ENCODE measurements around the gene GAP43. TPM values are rescaled to one million over a fixed set of nuclear protein-coding genes. Genes with fewer than 3 reads are reported as not detected.
A peak's percentile ranks its signal among the peaks of the same experiment; 100 is the strongest.

GAP43 gene
- total RNA-seq, 2 experiments from 2014 or later, result 0.17 TPM; not detected in 1

GRCh38 chr3:115658032-115658336 lies 34.7 kb downstream of the GAP43 start:
- Mint-ChIP-seq H3K4me3 (peak overlapping the region; percentile 90), H3K27me3 (ENCODE audit: low read depth) (peaks cover 3% of the 10 kb centered on the region), H3K4me1 (ENCODE audit: low read depth) (peaks cover 39% of the 10 kb centered on the region), H3K9me3 (no peaks in the 10 kb centered on the region), H3K27ac (peak overlapping the region; percentile 96), H3K36me3 (ENCODE audit: low read depth) (peaks cover 1% of the 10 kb centered on the region)
- no peak for DNase-seq
- intact Hi-C loops (cut with micrococcal nuclease), result loop anchor here (1.0 to 5.0 kb wide), 7 partner anchors 42 to 1911 kb away; partner anchors contain the start of genes ATP6V1A, NAA50 and ZBTB20
- CTCF ChIA-PET, result interaction anchor here (0.8 to 1.4 kb wide), 4 partner anchors 36 to 494 kb away, joined by 3 to 4 read pairs (median 4); no protein-coding TSS in a partner anchor

GRCh38 chr3:115658337-115659181 lies 35.2 kb downstream of the GAP43 start:
- H3K36me3 Mint-ChIP-seq (ENCODE audit: low read depth), result peaks cover 1% of the 10 kb centered on the region

GRCh38 chr3:115659253-115660220 lies 36.2 kb downstream of the GAP43 start:
- Mint-ChIP-seq H3K4me1 (ENCODE audit: low read depth) (peaks cover 47% of the 10 kb centered on the region), H3K27me3 (ENCODE audit: low read depth) (peaks cover 3% of the 10 kb centered on the region), H3K36me3 (ENCODE audit: low read depth) (peaks cover 1% of the 10 kb centered on the region), H3K4me3 (peak overlapping the region; percentile 90), H3K9me3 (no peaks in the 10 kb centered on the region), H3K27ac (peak overlapping the region; percentile 63)
- no peak for DNase-seq
- intact Hi-C loops (cut with micrococcal nuclease), result loop anchor here (5.0 kb wide), 2 partner anchors 1152 to 1912 kb away; partner anchors contain the start of genes ATP6V1A and NAA50
- CTCF ChIA-PET, result interaction anchor here (1.0 kb wide), 1 partner anchor 32 kb away, joined by 3 read pairs; no protein-coding TSS in a partner anchor

More at GRCh38 chr3:115658337-115659181, 35.2 kb downstream of the GAP43 start:
- intact Hi-C loops (cut with micrococcal nuclease), result loop anchor here (1.0 to 5.0 kb wide), 7 partner anchors 42 to 1911 kb away; partner anchors contain the start of genes ATP6V1A, NAA50 and ZBTB20
- DNase-seq, result peak; percentile 84
- peaks cover 45% of the 10 kb centered on the region for H3K4me1 Mint-ChIP-seq (ENCODE audit: low read depth)
- CTCF ChIA-PET, result interaction anchor here (0.8 to 1.4 kb wide), 2 partner anchors 35 to 170 kb away, joined by 3 to 4 read pairs; no protein-coding TSS in a partner anchor
- H3K27me3 Mint-ChIP-seq (ENCODE audit: low read depth), result peaks cover 3% of the 10 kb centered on the region
- H3K27ac Mint-ChIP-seq, result peak overlapping the region; percentile 96
- no peaks in the 10 kb centered on the region for H3K9me3 Mint-ChIP-seq
- H3K4me3 Mint-ChIP-seq, result peak overlapping the region; percentile 90

DNA sequence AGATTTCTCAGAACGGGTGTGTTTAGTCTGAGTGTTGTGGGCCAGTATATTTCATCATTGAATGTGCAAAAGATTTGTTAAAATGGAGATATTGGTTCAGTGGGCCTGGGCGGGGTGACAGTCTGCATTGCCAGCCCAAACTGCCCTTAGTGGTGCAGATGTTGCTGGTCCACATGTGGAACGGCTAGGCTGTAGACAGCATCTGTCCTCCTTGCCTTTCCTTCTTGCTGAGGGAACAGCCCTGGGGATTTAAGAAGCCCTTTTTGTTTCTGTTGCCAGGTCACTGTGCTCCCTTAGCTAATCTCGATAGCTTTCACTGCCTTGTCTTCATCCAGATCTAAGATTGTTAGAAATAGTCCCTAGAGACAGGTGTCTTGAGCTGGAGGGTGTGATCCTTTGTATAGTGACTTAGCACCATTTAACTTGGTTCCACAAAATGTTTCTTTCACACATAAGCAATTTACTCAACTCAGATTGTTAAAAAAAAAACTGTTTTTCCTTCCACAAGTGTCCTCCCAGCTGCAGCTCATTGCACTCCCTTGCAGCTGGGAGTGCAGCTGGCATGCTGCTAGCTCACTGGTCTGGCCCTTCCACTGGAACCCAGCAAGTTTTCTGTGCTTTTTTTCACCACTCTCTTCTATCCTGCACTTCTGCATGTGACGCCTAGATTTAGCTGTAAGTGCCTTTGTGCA lies 37.5 kb downstream of the GAP43 start:
- no peak for DNase-seq
- H3K9me3 Mint-ChIP-seq, result no peaks in the 10 kb centered on the region
- H3K36me3 Mint-ChIP-seq (ENCODE audit: low read depth), result peaks cover 1% of the 10 kb centered on the region
- peaks cover 4% of the 10 kb centered on the region for H3K27me3 Mint-ChIP-seq (ENCODE audit: low read depth)
- intact Hi-C loops (cut with micrococcal nuclease), result no loop called here
- CTCF ChIA-PET, result interaction anchor here (1.0 to 1.1 kb wide), 2 partner anchors 33 to 38 kb away, joined by 3 read pairs; no protein-coding TSS in a partner anchor
- H3K4me1 Mint-ChIP-seq (ENCODE audit: low read depth), result peaks cover 47% of the 10 kb centered on the region
- no peak overlapping the region for H3K4me3 Mint-ChIP-seq
- no peak overlapping the region for H3K27ac Mint-ChIP-seq

DNA sequence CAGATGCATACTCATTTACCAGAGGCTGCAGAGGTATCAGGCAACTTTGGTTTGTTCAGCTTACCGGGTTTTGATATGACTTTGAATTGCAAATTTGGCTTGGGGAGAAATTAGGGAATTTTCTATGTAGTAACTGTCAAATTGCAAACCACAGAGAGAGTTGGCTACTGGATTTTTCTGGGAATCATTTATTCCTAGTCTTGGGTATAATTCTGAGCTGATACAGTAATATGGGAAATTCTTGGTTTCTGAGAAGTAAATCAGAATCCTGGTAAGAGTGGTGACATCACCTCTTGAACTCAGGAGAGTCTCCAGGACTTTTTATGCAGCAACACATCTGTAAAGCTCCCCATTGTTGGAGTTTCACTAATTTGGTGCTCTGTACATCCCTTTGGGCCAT lies 39.0 kb downstream of the GAP43 start:
- Mint-ChIP-seq H3K27ac (no peak overlapping the region), H3K9me3 (no peaks in the 10 kb centered on the region), H3K4me1 (ENCODE audit: low read depth) (peaks cover 43% of the 10 kb centered on the region), H3K36me3 (ENCODE audit: low read depth) (peaks cover 1% of the 10 kb centered on the region), H3K27me3 (ENCODE audit: low read depth) (peaks cover 4% of the 10 kb centered on the region), H3K4me3 (no peak overlapping the region)
- CTCF ChIA-PET, result no interaction called here
- intact Hi-C loops (cut with micrococcal nuclease), result no loop called here
- no peak for DNase-seq

GRCh38 chr3:115663414-115663813 lies 40.1 kb downstream of the GAP43 start:
- Mint-ChIP-seq H3K9me3 (no peaks in the 10 kb centered on the region), H3K27me3 (ENCODE audit: low read depth) (peaks cover 4% of the 10 kb centered on the region), H3K4me1 (ENCODE audit: low read depth) (peaks cover 39% of the 10 kb centered on the region), H3K27ac (peak overlapping the region; percentile 8), H3K4me3 (no peak overlapping the region), H3K36me3 (ENCODE audit: low read depth) (no peaks in the 10 kb centered on the region)
- intact Hi-C loops (cut with micrococcal nuclease), result no loop called here
- CTCF ChIA-PET, result no interaction called here
- peak; percentile 47 for DNase-seq

- CTCF ChIA-PET, result interaction anchor here (0.7 kb wide), 1 partner anchor 147 kb away, joined by 3 read pairs; no protein-coding TSS in a partner anchor
- Mint-ChIP-seq H3K9me3 (no peaks in the 10 kb centered on the region), H3K27me3 (ENCODE audit: low read depth) (peaks cover 1% of the 10 kb centered on the region)
Measured at GRCh38 chr3:115666081-115666480, 42.8 kb downstream of the GAP43 start.

GRCh38 chr3:115666920-115667737 lies 43.8 kb downstream of the GAP43 start:
- H3K4me3 Mint-ChIP-seq, result no peak overlapping the region
- no peaks in the 10 kb centered on the region for H3K9me3 Mint-ChIP-seq
- H3K4me1 Mint-ChIP-seq (ENCODE audit: low read depth), result peaks cover 28% of the 10 kb centered on the region
- H3K36me3 Mint-ChIP-seq (ENCODE audit: low read depth), result no peaks in the 10 kb centered on the region
- intact Hi-C loops (cut with micrococcal nuclease), result loop anchor here (2.0 kb wide), 1 partner anchor 50 kb away; no protein-coding TSS in a partner anchor
- peaks cover 3% of the 10 kb centered on the region for H3K27me3 Mint-ChIP-seq (ENCODE audit: low read depth)
- CTCF ChIA-PET, result interaction anchor here (0.9 kb wide), 1 partner anchor 117 kb away, joined by 3 read pairs; no protein-coding TSS in a partner anchor
- no peak overlapping the region for H3K27ac Mint-ChIP-seq
- DNase-seq, result no peak

More at GRCh38 chr3:115666081-115666480, 42.8 kb downstream of the GAP43 start:
- Mint-ChIP-seq H3K4me3 (no peak overlapping the region), H3K36me3 (ENCODE audit: low read depth) (no peaks in the 10 kb centered on the region), H3K27ac (no peak overlapping the region), H3K4me1 (ENCODE audit: low read depth) (peaks cover 28% of the 10 kb centered on the region)
- no peak for DNase-seq
- intact Hi-C loops (cut with micrococcal nuclease), result loop anchor here (2.0 kb wide), 1 partner anchor 49 kb away; no protein-coding TSS in a partner anchor

DNA sequence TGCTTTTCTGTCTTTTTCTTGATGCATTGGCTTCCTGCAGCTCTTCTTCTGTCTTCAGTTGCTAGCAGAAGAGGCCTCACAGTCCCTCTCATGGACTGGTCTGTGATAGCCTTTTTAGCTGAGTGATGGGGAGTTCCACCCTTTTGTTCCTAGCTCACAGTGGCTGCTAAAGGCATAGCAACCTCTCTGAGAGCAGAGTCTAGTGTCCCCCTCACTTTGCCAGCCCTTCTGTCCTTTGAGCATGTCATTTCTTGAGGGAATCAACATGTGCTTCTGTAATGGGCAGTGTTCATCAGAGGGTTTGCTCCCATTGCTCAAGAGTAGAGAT lies 44.4 kb downstream of the GAP43 start:
- DNase-seq, result no peak
- intact Hi-C loops (cut with micrococcal nuclease), result loop anchor here (2.0 kb wide), 1 partner anchor 51 kb away; no protein-coding TSS in a partner anchor
- Mint-ChIP-seq H3K36me3 (ENCODE audit: low read depth) (no peaks in the 10 kb centered on the region), H3K27ac (no peak overlapping the region), H3K4me3 (no peak overlapping the region), H3K4me1 (ENCODE audit: low read depth) (peaks cover 25% of the 10 kb centered on the region), H3K9me3 (no peaks in the 10 kb centered on the region), H3K27me3 (ENCODE audit: low read depth) (peaks cover 5% of the 10 kb centered on the region)
- CTCF ChIA-PET, result interaction anchor here (0.9 kb wide), 1 partner anchor 117 kb away, joined by 3 read pairs; no protein-coding TSS in a partner anchor

- intact Hi-C loops (cut with micrococcal nuclease), result no loop called here
Measured at GRCh38 chr3:115670911-115671310, 47.6 kb downstream of the GAP43 start.

More at GRCh38 chr3:115670911-115671310, 47.6 kb downstream of the GAP43 start:
- CTCF ChIA-PET, result no interaction called here
- Mint-ChIP-seq H3K4me1 (ENCODE audit: low read depth) (peaks cover 14% of the 10 kb centered on the region), H3K36me3 (ENCODE audit: low read depth) (no peaks in the 10 kb centered on the region), H3K9me3 (no peaks in the 10 kb centered on the region), H3K27me3 (ENCODE audit: low read depth) (peaks cover 10% of the 10 kb centered on the region), H3K27ac (no peak overlapping the region), H3K4me3 (no peak overlapping the region)
- DNase-seq, result no peak

Data from activated naive CD4-positive, alpha-beta T cell treated with anti-CD3 and anti-CD28 coated beads for 36 hours (primary cell).